PFSK-1 (cell line): ENCODE measurements around the gene RXFP1.

Experiments
- FOXP2 ChIP-seq: optimal IDR thresholded peaks from 2 replicates; pipeline ENCODE3; 2011; ENCODE audit warnings: borderline replicate concordance, control low read depth, inconsistent platforms; ENCODE audit not compliant: insufficient read depth; ENCODE audit errors: extremely low read length, extremely low read depth
- POLR2AphosphoS5 ChIP-seq: IDR thresholded peaks from 2 replicates; pipeline ENCODE4 v1.6.1; 2012; ENCODE audit warnings: low read depth, mild to moderate bottlenecking, control low read depth, low read length, moderate library complexity
- SIN3A ChIP-seq: IDR thresholded peaks from 2 replicates; pipeline ENCODE4 v1.6.1; 2012; ENCODE audit warnings: mild to moderate bottlenecking, low read length, moderate library complexity, borderline replicate concordance; ENCODE audit not compliant: insufficient read depth
- TAF1 ChIP-seq: IDR thresholded peaks from 2 replicates; pipeline ENCODE4 v1.6.1; 2012; ENCODE audit warnings: low read length, control low read depth, borderline replicate concordance; ENCODE audit not compliant: insufficient read depth
- TF ChIP-seq, protein P1 (sequence below), 2 experiments: IDR thresholded peaks; 2 replicates each; pipeline versions ENCODE4 v1.6.1 to v1.8.0; 2011 to 2012; ENCODE audit warnings: low read depth in 2 of 2, low read length in 2 of 2, control low read depth in 1 of 2, inconsistent platforms in 1 of 2, mild to moderate bottlenecking in 1 of 2, moderate library complexity in 1 of 2; ENCODE audit not compliant: insufficient read depth in 1 of 2

Gene RXFP1

DNA sequence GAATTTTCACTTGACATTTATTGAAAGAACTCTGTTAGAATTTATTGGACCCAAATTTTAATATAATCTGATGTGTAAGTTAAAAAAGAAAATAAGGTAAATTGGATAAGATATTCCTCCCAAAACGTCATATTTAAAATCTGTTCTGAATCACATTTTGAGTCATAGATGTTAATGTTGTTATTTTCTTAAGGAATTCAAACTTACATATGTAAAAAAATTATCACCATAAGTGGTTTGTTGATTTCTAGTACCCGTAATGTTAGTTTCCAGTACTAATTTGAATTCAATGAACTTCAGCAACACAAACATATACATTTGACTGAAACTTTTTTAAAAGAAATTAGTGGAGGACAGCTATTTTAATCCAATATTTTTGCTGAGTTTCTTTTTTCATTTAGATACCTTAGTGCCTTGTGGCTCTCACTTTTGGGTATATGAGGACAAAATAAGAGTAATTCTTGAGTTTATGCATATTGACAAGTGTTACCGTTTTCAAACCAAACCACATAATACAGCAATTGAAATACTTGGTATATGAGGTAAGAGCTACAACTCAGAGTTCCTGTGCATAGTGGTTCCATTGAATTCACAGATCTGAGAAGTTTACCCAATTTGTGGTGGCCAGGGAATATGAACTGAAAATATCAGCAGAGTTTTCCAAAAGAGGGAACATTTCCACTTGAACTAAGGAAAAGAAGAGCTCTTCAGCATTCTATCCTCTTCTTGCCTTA lies 78.2 kb downstream of the RXFP1 start:
- TF ChIP-seq SIN3A (no peak), POLR2AphosphoS5 (no peak), TAF1 (no peak)
- TF ChIP-seq, protein P1, sequence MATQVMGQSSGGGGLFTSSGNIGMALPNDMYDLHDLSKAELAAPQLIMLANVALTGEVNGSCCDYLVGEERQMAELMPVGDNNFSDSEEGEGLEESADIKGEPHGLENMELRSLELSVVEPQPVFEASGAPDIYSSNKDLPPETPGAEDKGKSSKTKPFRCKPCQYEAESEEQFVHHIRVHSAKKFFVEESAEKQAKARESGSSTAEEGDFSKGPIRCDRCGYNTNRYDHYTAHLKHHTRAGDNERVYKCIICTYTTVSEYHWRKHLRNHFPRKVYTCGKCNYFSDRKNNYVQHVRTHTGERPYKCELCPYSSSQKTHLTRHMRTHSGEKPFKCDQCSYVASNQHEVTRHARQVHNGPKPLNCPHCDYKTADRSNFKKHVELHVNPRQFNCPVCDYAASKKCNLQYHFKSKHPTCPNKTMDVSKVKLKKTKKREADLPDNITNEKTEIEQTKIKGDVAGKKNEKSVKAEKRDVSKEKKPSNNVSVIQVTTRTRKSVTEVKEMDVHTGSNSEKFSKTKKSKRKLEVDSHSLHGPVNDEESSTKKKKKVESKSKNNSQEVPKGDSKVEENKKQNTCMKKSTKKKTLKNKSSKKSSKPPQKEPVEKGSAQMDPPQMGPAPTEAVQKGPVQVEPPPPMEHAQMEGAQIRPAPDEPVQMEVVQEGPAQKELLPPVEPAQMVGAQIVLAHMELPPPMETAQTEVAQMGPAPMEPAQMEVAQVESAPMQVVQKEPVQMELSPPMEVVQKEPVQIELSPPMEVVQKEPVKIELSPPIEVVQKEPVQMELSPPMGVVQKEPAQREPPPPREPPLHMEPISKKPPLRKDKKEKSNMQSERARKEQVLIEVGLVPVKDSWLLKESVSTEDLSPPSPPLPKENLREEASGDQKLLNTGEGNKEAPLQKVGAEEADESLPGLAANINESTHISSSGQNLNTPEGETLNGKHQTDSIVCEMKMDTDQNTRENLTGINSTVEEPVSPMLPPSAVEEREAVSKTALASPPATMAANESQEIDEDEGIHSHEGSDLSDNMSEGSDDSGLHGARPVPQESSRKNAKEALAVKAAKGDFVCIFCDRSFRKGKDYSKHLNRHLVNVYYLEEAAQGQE (IDR thresholded peaks at IDR 0.05; ENCODE audit: insufficient read depth in 1 of 2, low read depth in 2 of 2, low read length in 2 of 2) = no peak

DNA sequence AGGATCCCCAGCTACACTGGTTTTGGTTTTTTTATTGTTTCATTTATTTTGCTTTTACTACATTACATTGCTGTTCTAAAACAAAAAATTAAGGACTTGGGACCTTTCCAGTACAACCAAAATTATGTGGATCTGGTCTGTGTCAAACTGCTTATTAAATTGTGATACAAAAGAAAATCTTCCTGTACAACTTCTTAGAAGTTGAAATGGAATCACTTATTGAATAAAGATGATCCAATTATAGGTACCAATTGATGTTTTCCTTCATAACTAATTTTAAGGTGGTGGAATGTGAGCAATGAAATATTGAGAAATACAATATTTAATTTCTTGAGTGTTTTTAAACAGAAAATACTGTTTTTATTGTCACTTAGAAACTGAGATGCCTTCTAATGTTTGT lies 82.7 kb downstream of the RXFP1 start:
- TF ChIP-seq FOXP2 = no peak

DNA sequence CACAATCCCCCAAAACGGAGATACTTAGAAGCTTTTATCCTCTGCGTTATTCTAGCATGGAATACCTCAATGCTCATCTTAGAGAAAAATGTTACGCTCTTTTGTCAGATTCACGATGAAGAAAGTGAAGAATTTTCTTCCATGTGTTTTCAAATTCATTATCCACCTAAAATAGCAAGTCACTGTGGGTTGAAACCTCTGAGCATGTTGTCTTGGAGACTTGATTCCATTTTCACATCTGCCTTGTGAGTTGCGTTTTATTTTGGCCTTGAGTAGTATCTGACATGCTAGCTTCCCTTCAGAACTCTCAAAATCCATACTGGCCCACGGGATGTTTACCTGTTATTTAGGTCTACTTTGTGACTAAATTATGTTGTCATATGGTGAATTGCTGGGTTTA lies 83.7 kb downstream of the RXFP1 start:
- TF ChIP-seq SIN3A (no peak), TAF1 (no peak), FOXP2 (no peak), POLR2AphosphoS5 (no peak)
- TF ChIP-seq, protein P1 (IDR thresholded peaks at IDR 0.05; ENCODE audit: insufficient read depth in 1 of 2, low read depth in 2 of 2, low read length in 2 of 2) = no peak

DNA sequence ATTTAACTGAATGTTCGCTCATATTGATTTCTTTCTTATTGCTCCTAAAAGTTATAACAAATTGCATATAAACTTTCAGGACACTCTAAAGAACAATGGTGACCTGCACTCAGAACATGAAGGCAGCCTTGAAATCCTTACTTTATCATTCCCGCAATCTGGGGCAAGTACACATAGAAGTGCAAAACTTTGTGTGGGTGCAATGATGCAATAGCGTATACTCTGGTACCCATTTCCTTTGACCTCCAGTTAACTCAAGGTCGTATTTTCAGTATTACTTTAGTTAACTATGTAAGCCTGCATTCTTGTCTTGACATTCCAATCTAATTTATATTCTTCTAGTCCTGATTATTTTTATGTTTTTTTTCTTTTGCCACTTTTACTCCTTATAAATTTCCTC lies 85.3 kb downstream of the RXFP1 start:
- TF ChIP-seq FOXP2 (no peak), POLR2AphosphoS5 (no peak), TAF1 (no peak), SIN3A (no peak)
- TF ChIP-seq, protein P1 (IDR thresholded peaks at IDR 0.05; ENCODE audit: insufficient read depth in 1 of 2, low read depth in 2 of 2, low read length in 2 of 2) = no peak

DNA sequence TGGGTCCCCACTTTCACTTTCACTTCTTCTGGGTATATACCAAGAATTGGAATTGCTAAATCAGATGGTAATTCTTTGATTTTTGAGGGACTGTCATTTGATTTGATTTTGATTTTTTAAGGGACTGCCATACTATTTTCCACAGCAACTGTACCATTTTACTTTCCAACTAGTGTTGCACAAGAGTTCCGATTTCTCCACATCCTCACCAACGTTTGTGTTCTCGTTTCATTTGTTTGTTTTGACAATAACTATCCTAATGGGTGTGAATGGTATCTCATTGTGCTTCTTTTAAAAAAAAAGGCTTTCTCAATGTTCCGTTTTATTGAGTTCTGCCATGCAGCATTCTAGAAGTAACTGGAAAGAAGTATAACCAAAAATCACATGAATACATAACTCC lies 87.4 kb downstream of the RXFP1 start:
- TF ChIP-seq TAF1 = no peak
- TF ChIP-seq SIN3A = no peak
- TF ChIP-seq, protein P1 (IDR thresholded peaks at IDR 0.05; ENCODE audit: insufficient read depth in 1 of 2, low read depth in 2 of 2, low read length in 2 of 2) = no peak
- TF ChIP-seq FOXP2 = no peak
- TF ChIP-seq POLR2AphosphoS5 = no peak
